Femur (tissue), 1 donor: ENCODE results near the gene FAM111B.

Source experiments
- DNase-seq: peaks from one replicate; pipeline ENCODE4 v3.0.0-alpha.2; 2017

Gene FAM111B

DNA sequence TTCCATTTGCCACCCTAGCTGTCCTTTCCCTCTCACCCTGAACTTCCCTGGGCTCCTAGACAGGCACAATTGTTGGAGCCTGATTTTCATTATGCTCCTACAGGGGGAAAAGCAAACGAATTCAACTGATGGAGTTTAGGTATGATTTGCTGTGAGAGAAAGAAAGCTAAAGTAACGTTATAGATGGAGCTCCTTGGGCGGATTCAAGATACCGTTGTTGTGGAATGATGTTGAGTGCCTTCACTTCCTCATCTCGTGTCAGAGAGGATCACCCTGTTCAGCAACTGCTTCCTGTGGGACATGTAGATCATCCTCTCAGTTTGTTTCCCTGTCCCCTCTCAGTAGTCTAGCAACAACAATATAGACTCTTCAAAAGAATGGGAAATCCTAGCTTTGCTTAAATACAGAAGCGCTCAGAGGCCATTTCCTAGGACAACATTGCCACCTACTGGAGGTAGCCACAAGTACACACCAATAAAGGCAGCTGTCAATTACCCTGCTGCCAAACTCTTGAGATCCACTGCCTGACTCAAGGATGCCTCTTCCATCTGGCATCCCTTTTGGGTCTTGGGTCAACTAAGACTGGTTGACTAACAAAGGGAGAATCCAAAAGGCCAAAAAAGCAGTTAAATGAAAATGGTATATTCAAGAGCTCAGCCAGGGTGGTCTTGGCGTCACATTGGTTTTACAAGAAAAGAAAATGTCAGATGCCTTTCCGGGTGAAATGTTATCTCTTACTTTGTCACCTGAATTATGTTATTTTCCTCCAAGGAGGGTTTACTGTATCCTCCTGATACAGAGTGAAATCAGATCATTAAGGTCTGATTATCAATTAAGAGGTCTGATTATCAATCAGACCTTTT, 51.4 kb downstream of the FAM111B start:
- DNase-seq = peak; percentile 76

DNA sequence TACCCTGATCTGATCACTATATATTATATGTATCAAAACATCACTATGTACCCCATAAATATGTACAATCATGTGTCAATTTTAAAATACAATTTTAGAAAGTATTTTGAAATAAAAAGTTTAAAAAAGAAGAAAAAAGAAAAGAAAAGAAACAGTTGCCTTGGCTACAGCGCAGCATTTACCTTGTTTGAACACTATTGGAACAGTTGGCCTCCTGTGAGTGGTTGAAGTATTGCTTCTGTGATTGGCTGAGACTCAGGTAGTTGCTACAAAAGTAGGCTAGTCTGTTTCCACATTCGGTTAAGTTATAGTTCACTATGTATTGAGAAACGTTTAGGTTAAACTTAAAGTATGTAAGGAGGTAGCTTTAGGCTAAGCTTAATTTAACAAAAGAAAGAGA, 57.0 kb downstream of the FAM111B start:
- DNase-seq = no peak

DNA sequence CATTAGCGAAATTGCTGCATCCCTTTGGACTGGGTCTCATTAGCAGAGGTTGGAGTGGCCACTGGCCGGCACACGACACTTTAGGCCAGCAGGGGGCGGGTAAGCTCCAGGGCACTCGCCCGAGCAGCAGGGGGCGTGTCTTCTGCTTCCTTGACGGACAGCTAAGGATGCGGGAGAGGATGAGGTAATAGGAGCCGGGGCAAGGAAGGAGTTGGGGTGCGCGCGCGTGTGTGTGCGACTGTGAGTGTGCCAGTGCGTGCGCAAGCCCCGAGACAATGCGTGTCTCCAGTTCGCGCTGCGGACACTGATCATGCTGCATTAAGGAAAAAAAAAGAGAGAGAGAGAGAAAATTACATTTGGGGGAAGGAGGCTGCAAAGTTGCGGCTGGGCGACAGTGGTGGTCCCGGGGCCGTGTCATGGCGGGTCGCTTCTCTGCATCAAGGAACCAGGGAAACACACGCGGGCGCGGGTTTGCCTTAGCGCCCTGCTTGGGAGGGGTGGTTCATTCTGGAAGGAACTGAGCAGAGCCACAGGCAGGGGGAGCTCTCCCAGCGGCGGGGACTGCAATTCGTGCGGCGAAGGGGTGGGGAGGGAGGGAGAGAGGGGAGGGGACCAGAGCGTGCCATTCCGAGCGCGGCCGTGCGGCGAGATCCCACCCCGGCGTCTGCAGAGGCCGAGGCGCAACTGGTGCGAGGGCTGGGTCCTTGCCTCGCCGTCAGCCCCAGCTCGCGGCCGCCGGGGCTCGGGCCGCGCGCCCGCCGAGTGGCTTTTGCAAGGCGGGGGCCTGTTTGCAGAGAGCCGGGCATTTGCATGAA, 64.7 kb downstream of the FAM111B start, which contains the start of gene DTX4:
TSS of gene DTX4 (plus strand) at position 625 of the 815 bp plus-strand sequence. CDS start 464 bp downstream, outside the sequence.
- peak; percentile 94 for DNase-seq

DNA sequence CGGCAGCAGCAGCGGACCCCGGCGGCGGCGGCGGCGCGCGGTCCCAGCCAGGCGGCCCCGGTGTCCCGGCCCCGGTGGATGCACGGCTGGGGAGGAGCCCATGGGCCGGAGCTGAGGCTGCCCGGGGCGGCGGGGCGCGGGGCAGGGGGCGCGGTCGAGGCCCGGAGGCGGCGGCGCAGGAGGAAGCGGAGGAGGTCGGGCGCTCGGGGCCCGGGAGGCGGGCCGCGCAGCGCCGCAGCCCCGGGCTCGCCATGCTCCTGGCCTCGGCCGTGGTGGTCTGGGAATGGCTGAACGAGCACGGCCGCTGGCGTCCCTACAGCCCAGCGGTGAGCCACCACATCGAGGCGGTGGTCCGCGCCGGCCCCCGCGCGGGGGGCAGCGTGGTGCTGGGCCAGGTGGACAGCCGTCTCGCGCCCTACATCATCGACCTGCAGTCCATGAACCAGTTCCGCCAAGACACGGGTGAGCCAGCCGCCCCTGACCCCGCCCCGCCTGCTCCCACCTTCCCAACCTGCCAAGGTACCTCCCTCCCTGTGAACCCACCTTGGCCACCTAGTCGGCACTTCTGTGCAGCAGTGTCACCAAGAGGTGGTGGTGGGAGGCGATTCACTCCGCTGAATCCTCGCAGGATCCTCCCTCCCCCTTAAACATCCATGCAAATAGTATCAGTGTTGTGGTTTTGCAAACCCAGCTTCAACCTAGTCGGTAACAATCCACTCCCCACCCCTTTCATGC, 65.5 kb downstream of the FAM111B start:
- peak; percentile 34 for DNase-seq

DNA sequence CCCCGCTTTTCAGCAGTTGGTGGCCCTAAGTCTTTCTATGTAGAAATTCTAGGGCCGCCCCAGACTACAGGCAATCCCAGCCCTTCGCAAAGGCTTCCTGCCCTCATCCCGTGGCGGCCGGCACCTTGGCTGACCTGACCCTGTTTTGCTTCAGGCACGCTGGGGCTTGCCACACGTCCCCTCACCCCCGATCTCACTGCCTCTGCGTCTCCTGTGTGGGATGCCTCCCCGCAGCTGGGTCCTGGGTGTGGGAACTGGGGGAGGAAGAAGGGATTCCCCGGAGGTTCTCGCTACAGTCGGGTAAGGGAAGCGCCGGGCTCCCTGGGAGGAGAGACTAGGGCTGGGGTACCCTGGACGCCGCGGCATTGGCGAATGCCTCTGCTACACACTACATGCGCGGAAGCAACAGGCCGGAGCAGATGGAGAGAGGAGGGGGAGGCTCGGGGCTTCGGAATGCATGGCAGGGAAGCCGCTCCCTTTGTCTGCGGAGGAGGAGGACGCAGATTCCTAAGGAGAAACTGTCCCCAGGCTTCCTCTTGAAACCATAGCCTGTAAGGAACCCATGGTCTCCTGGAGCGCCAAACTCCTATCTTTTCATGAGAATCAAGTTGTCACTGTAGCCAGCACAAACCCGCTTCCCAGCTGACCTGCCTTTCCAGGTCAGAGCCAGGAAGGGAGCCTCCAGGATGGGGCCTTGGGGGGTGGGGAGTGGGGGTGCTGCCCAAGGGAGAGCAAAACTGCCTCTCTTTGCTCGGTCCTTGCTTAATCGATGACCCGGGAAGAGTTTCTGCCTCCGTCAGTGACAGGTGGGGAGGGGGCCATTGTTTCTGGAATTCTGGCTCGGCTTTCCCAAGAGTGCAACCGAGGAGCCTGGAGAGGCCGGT, 66.3 kb downstream of the FAM111B start:
- peak; percentile 64 for DNase-seq

DNA sequence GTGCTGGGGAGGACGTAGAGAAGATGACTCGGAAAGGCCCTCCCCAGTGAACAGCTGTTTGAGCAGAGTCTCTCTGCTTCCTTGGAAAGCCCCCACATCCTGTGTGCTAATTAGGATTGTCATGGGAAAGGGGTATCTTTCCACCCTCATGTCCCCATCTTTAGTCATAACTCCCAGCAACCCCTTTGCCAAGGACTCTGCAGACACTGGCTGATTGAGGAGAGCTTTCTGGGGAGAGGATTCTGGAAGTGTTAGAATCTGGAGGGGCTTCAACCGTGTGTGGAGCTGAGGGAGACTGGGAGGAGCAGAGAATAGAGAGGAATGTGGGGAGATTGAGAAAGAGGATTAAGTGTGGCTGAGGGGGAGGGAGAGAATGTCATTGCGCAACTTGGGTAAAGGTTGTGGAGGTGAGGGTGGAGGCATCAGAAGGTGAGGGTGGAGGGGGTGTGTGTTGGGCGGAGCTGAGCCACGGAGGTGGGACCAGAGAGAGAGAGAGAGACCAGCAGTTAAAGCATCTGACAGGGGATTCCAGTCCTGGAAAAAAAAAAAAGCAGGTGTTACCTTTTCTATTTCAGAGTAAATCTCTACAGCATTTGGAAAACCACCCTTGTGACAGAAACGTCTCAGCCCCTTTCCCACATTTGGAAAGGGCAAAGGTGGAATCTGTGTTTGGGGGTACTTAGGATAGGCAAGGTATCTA, 67.1 kb downstream of the FAM111B start:
- DNase-seq = no peak

DNA sequence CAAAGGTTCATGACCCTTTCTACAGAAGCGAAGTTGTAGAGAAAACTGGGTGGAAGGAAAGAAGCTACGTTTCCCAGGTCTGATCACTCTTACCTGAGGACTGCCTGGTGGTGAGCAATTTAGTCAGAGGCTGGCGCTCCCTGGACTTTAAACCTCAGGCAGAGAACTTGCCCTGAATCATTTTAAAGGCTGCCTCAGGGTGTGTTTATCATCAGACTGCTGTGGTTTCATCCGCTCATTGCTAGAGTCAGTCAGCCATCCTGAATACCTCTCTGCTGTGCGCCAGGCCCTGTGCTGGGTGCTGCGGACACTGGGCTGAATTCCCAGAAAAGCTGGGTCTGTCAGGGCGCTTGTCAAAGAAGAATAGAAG, 67.6 kb downstream of the FAM111B start:
- DNase-seq = no peak

DNA sequence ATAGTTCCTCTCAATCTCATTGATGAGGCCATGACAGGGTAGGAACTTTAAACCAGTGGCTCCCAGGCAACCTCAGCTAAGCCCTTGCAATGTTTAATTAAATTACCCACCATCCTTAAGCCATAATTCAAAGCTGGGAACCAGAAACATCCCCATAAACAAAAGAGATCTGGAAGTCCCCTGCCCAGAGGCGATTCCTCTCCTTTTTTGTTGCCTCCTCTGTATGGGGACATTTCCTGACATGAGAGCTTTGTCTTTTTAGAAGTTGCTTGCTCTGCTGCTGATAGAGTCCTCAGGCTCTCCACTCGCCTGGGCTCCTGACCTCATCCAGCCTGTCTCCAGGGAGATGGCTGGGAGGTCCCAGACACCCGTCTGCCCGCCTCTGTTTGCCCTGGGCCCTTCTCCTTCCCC, 68.1 kb downstream of the FAM111B start:
- no peak for DNase-seq

DNA sequence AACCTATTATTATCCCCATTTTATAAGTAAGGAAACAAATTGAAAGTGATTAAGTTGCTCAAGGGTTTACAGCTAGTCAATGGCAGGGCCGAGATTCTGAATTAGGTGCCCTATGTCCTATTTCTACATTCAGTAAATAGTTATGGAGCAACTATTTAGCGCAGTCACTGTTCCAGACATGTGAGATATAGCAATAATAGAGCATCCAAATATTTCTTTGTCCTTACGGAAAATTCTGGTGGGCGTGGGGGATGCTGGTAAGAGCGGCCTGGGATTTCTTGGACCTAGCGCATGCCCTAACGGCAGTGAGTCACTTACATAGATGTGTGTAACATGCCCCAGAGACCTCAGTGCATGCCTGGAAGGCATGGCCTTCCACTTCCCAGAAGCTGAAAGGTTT, 69.3 kb downstream of the FAM111B start:
- no peak for DNase-seq
